ENCODE results near the gene ATP5PD. TPM values are rescaled to one million over a fixed set of nuclear protein-coding genes. Genes with fewer than 3 reads are reported as not detected.
"Not testable (repeated sequence)": the region's sequence is repeated elsewhere in the genome, so short reads cannot be mapped to it uniquely, and the experiment has no call there.

Gene ATP5PD
- total RNA-seq, 1 donor from 2014 or later: 937 TPM

- intact Hi-C loops (cut with micrococcal nuclease): no loop called here
- no peak for DNase-seq
- no peak for ATAC-seq
Observed at GRCh38 chr17:75078284-75079022, 31.7 kb upstream of the ATP5PD start.

GRCh38 chr17:75077496-75078283, 30.9 kb upstream of the ATP5PD start:
- peak; percentile 93 for ATAC-seq
- peak; percentile 88 for DNase-seq
- intact Hi-C loops (cut with micrococcal nuclease): no loop called here

GRCh38 chr17:75077072-75077495, 30.3 kb upstream of the ATP5PD start:
- no peak for ATAC-seq
- no peak for DNase-seq
- intact Hi-C loops (cut with micrococcal nuclease): no loop called here

GRCh38 chr17:75075597-75076336, 29.0 kb upstream of the ATP5PD start:
- ATAC-seq: no peak

GRCh38 chr17:75074532-75074931, 27.8 kb upstream of the ATP5PD start:
- no peak for DNase-seq
- intact Hi-C loops (cut with micrococcal nuclease): no loop called here
- ATAC-seq: no peak

More at GRCh38 chr17:75075597-75076336, 29.0 kb upstream of the ATP5PD start:
- intact Hi-C loops (cut with micrococcal nuclease): no loop called here
- DNase-seq: no peak

- intact Hi-C loops (cut with micrococcal nuclease): no loop called here
- DNase-seq (no peak), ATAC-seq (no peak)
Observed at GRCh38 chr17:75073618-75074047, 26.9 kb upstream of the ATP5PD start.

- ATAC-seq; intact Hi-C loops (cut with micrococcal nuclease): not testable (repeated sequence)
Observed at GRCh38 chr17:75072909-75073308, 26.1 kb upstream of the ATP5PD start.

GRCh38 chr17:75071478-75072271, 24.9 kb upstream of the ATP5PD start:
- intact Hi-C loops (cut with micrococcal nuclease); DNase-seq: not testable (repeated sequence)
- peak; percentile 71 for ATAC-seq

More at GRCh38 chr17:75072909-75073308, 26.1 kb upstream of the ATP5PD start:
- DNase-seq: not testable (repeated sequence)

- no peak for ATAC-seq
- intact Hi-C loops (cut with micrococcal nuclease): no loop called here
Observed at GRCh38 chr17:75069783-75070182, 23.0 kb upstream of the ATP5PD start.

GRCh38 chr17:75068750-75069149, 22.0 kb upstream of the ATP5PD start:
- DNase-seq: no peak
- intact Hi-C loops (cut with micrococcal nuclease): no loop called here
- ATAC-seq: no peak

More at GRCh38 chr17:75069783-75070182, 23.0 kb upstream of the ATP5PD start:
- DNase-seq: no peak

GRCh38 chr17:75067856-75068255, 21.1 kb upstream of the ATP5PD start:
- ATAC-seq (no peak), DNase-seq (no peak)
- intact Hi-C loops (cut with micrococcal nuclease): no loop called here

- ATAC-seq (no peak), DNase-seq (no peak)
- intact Hi-C loops (cut with micrococcal nuclease): no loop called here
Observed at GRCh38 chr17:75065562-75066151, 18.9 kb upstream of the ATP5PD start.

- no peak for ATAC-seq
- no peak for DNase-seq
- intact Hi-C loops (cut with micrococcal nuclease): no loop called here
Observed at GRCh38 chr17:75064867-75065561, 18.2 kb upstream of the ATP5PD start.

- intact Hi-C loops (cut with micrococcal nuclease): no loop called here
- ATAC-seq (no peak), DNase-seq (no peak)
Observed at GRCh38 chr17:75064460-75064859, 17.7 kb upstream of the ATP5PD start.

- DNase-seq (no peak), ATAC-seq (no peak)
- intact Hi-C loops (cut with micrococcal nuclease): no loop called here
Observed at GRCh38 chr17:75064040-75064439, 17.3 kb upstream of the ATP5PD start.

GRCh38 chr17:75063626-75064025, 16.9 kb upstream of the ATP5PD start:
- intact Hi-C loops (cut with micrococcal nuclease): no loop called here
- ATAC-seq (no peak), DNase-seq (no peak)

- no peak for DNase-seq
- ATAC-seq: no peak
- intact Hi-C loops (cut with micrococcal nuclease): no loop called here
Observed at GRCh38 chr17:75063201-75063600, 16.4 kb upstream of the ATP5PD start.

GRCh38 chr17:75061618-75062017, 14.8 kb upstream of the ATP5PD start:
- DNase-seq: no peak
- intact Hi-C loops (cut with micrococcal nuclease): no loop called here
- no peak for ATAC-seq

All from left ventricle myocardium superior (tissue), 1 donor.